Neural progenitor cell (in vitro differentiated cells): ENCODE results near the gene PLTP. TPM values are rescaled to one million over a fixed set of nuclear protein-coding genes. Genes with fewer than 3 reads are reported as not detected.
A peak's percentile ranks its signal among the peaks of the same experiment; 100 is the strongest.

Experiments used
- DNase-seq: peaks from one replicate; pipeline ENCODE4 v3.0.0-alpha.2; 2016; ENCODE audit warnings: low spot score
- H2AFZ ChIP-seq: fragments of 200-600 bp; sonication (generic); replicated peaks from 2 replicates; pipeline ENCODE4 v1.6.1; 2016; ENCODE audit warnings: antibody characterized with exemption
- H3F3A ChIP-seq: fragments of 200-600 bp; sonication (generic); 2 replicates; pipeline ENCODE4 v1.6.1; 2016; ENCODE audit warnings: antibody characterized with exemption, low read depth
- H3K27ac ChIP-seq: fragments of 200-600 bp; sonication (generic); 2 replicates; pipeline ENCODE4 v1.5.1; 2016; ENCODE audit warnings: mild to moderate bottlenecking
- H3K27me3 ChIP-seq: fragments of 200-600 bp; sonication (generic); 2 replicates; pipeline ENCODE4 v1.6.1; 2016; ENCODE audit warnings: mild to moderate bottlenecking, moderate library complexity
- H3K36me3 ChIP-seq: fragments of 200-600 bp; sonication (generic); 2 replicates; pipeline ENCODE4 v1.5.1; 2016
- H3K4me1 ChIP-seq: fragments of 200-600 bp; sonication (generic); 2 replicates; pipeline ENCODE4 v1.6.1; 2016; ENCODE audit warnings: mixed run types
- H3K4me2 ChIP-seq: fragments of 200-600 bp; sonication (generic); 2 replicates; pipeline ENCODE4 v1.6.1; 2016
- H3K4me3 ChIP-seq: fragments of 200-600 bp; sonication (generic); 2 replicates; pipeline ENCODE4 v1.5.1; 2016
- H3K79me2 ChIP-seq: fragments of 200-600 bp; sonication (generic); 2 replicates; pipeline ENCODE4 v1.6.1; 2016; ENCODE audit warnings: low read depth
- H3K9ac ChIP-seq: fragments of 200-600 bp; sonication (generic); 2 replicates; pipeline ENCODE4 v1.6.1; 2016
- H3K9me3 ChIP-seq: fragments of 200-600 bp; sonication (generic); 2 replicates; pipeline ENCODE4 v1.5.1; 2016; ENCODE audit warnings: low read depth
- H4K20me1 ChIP-seq: fragments of 200-600 bp; sonication (generic); 2 replicates; pipeline ENCODE4 v1.6.1; 2016; ENCODE audit warnings: low read depth
- H3K27ac Mint-ChIP-seq: 3 replicates; pipeline ENCODE4 v1.8.0; 2021; ENCODE audit warnings: mixed read lengths
- H3K27me3 Mint-ChIP-seq: 2 replicates; pipeline ENCODE4 v1.8.0; 2022; ENCODE audit warnings: low read depth, mild to moderate bottlenecking, inconsistent platforms, moderate library complexity, mixed read lengths; ENCODE audit not compliant: insufficient read depth
- H3K36me3 Mint-ChIP-seq: 3 replicates; pipeline ENCODE4 v1.8.0; 2021; ENCODE audit warnings: mixed read lengths
- H3K4me1 Mint-ChIP-seq: 3 replicates; pipeline ENCODE4 v1.8.0; 2021; ENCODE audit warnings: mixed read lengths
- H3K4me3 Mint-ChIP-seq: 3 replicates; pipeline ENCODE4 v1.8.0; 2021; ENCODE audit warnings: mild to moderate bottlenecking, moderate library complexity, mixed read lengths
- H3K9me3 Mint-ChIP-seq: 3 replicates; pipeline ENCODE4 v1.8.0; 2020; ENCODE audit warnings: mixed read lengths
- EZH2 ChIP-seq: fragments of 200-600 bp; sonication (generic); IDR thresholded peaks from 2 replicates; pipeline ENCODE4 v1.6.1; 2017; ENCODE audit warnings: antibody characterized with exemption, mild to moderate bottlenecking, moderate library complexity
- EZH2phosphoT487 ChIP-seq: fragments of 200-600 bp; sonication (generic); IDR thresholded peaks from 2 replicates; pipeline ENCODE4 v1.6.1; 2017; ENCODE audit warnings: antibody characterized with exemption
- total RNA-seq: library from RNA; depleted of rRNA; stranded (reverse); fragments of >200 nt; gene quantifications from 2 replicates; pipeline ENCODE4 v1.2.3, GENCODE V29; 2015; ENCODE audit warnings: low replicate concordance
- TF ChIP-seq, protein P1 (sequence below): fragments of 200-600 bp; sonication (generic); IDR thresholded peaks from 2 replicates; pipeline ENCODE4 v1.5.1; 2017; ENCODE audit warnings: antibody characterized with exemption, mild to moderate bottlenecking

Gene PLTP
- total RNA-seq, 1 donor from 2014 or later = 22.3 TPM

GRCh38 chr20:45860560-45861220 lies 51.3 kb downstream of the PLTP start:
- Mint-ChIP-seq H3K9me3 (no peaks in the 10 kb centered on the region), H3K27me3 (peaks cover 2% of the 10 kb centered on the region), H3K36me3 (no peaks in the 10 kb centered on the region), H3K4me3 (no peak overlapping the region), H3K4me1 (peaks cover 23% of the 10 kb centered on the region), H3K27ac (no peak overlapping the region)
- Histone ChIP-seq H3K4me3 (no peak overlapping the region), H3K79me2 (peaks cover 12% of the 10 kb centered on the region), H3K27me3 (no peaks in the 10 kb centered on the region), H3K27ac (no peak overlapping the region), H3K9ac (no peak overlapping the region), H3K4me1 (no peaks in the 10 kb centered on the region), H3K4me2 (no peak overlapping the region), H3F3A (no peaks in the 10 kb centered on the region), H2AFZ (no peak overlapping the region), H4K20me1 (no peaks in the 10 kb centered on the region), H3K36me3 (no peaks in the 10 kb centered on the region), H3K9me3 (no peaks in the 10 kb centered on the region)
- no peak for DNase-seq
- TF ChIP-seq, protein P1, sequence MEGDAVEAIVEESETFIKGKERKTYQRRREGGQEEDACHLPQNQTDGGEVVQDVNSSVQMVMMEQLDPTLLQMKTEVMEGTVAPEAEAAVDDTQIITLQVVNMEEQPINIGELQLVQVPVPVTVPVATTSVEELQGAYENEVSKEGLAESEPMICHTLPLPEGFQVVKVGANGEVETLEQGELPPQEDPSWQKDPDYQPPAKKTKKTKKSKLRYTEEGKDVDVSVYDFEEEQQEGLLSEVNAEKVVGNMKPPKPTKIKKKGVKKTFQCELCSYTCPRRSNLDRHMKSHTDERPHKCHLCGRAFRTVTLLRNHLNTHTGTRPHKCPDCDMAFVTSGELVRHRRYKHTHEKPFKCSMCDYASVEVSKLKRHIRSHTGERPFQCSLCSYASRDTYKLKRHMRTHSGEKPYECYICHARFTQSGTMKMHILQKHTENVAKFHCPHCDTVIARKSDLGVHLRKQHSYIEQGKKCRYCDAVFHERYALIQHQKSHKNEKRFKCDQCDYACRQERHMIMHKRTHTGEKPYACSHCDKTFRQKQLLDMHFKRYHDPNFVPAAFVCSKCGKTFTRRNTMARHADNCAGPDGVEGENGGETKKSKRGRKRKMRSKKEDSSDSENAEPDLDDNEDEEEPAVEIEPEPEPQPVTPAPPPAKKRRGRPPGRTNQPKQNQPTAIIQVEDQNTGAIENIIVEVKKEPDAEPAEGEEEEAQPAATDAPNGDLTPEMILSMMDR = no peak
- TF ChIP-seq EZH2 = no peak
- no peak for TF ChIP-seq EZH2phosphoT487

- Histone ChIP-seq H3K27ac (no peak overlapping the region), H3K9me3 (no peaks in the 10 kb centered on the region), H3K9ac (no peak overlapping the region), H3F3A (no peaks in the 10 kb centered on the region), H2AFZ (no peak overlapping the region), H3K4me2 (no peak overlapping the region), H3K79me2 (peaks cover 12% of the 10 kb centered on the region), H3K4me1 (no peaks in the 10 kb centered on the region), H3K4me3 (no peak overlapping the region), H4K20me1 (no peaks in the 10 kb centered on the region), H3K36me3 (no peaks in the 10 kb centered on the region), H3K27me3 (no peaks in the 10 kb centered on the region)
- Mint-ChIP-seq H3K36me3 (no peaks in the 10 kb centered on the region), H3K27me3 (peaks cover 2% of the 10 kb centered on the region), H3K9me3 (no peaks in the 10 kb centered on the region), H3K4me3 (no peak overlapping the region), H3K4me1 (peaks cover 23% of the 10 kb centered on the region), H3K27ac (no peak overlapping the region)
- DNase-seq = no peak
- TF ChIP-seq EZH2phosphoT487 (no peak), EZH2 (no peak)
- TF ChIP-seq, protein P1 = no peak
Measured at GRCh38 chr20:45859916-45860315, 52.0 kb downstream of the PLTP start.

GRCh38 chr20:45857882-45858216 lies 54.1 kb downstream of the PLTP start:
- H3K4me2 ChIP-seq = peak overlapping the region; percentile 85
- Mint-ChIP-seq H3K9me3 (no peaks in the 10 kb centered on the region), H3K27me3 (peaks cover 2% of the 10 kb centered on the region), H3K4me1 (peaks cover 25% of the 10 kb centered on the region), H3K4me3 (peak overlapping the region; percentile 91), H3K27ac (no peak overlapping the region), H3K36me3 (no peaks in the 10 kb centered on the region)
- TF ChIP-seq EZH2phosphoT487 (no peak), EZH2 (no peak)
- TF ChIP-seq, protein P1 = no peak
- peak overlapping the region; percentile 60 for H2AFZ ChIP-seq
- H3K4me1 ChIP-seq = no peaks in the 10 kb centered on the region
- no peak overlapping the region for H3K9ac ChIP-seq
- no peak overlapping the region for H3K27ac ChIP-seq
- H3K9me3 ChIP-seq = no peaks in the 10 kb centered on the region
- no peaks in the 10 kb centered on the region for H4K20me1 ChIP-seq
- peak overlapping the region; percentile 79 for H3K4me3 ChIP-seq
- DNase-seq = peak; percentile 44
- H3K36me3 ChIP-seq = no peaks in the 10 kb centered on the region
- no peaks in the 10 kb centered on the region for H3K27me3 ChIP-seq
- no peaks in the 10 kb centered on the region for H3F3A ChIP-seq
- H3K79me2 ChIP-seq = peaks cover 12% of the 10 kb centered on the region
